G401.6 (cell line): ENCODE data around the gene MAP2K4.

ENCODE experiments used
- FAIRE-seq: peaks from 2 replicates; lab custom pipeline; 2012; peaks lifted over from hg19 to GRCh38; lab: Jason Lieb, UNC

The MAP2K4 gene

DNA sequence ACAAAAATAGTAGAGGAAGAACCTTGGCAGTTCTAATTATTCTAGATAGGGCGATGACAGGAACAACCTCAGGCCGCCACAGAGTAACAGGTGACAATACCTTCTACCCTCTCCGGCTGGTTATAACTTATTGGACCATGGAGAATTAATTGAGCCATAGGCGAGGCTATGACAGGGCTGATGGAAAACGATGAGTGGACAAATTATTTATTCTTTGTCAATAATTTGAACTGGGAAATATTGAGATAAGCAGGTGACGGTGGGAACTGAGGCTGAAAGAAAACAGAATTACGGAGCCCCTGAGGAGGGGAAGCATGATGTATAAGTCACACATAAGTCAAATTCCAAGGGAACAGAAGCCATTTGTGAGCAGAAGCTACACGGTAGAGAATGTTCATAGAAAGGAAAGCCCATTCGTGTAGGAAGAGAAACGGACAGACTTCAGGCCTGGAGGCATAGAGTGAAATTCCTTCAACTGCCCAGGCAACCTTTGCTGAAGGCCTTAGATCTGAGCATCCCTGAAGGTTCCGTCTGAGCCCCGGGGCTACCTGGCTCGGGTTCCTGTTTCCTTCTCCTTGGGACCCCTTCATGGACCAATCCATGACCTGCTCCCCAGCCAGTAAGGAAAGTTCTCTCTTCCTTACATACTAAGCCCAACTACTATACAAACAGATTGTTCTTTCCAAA is 158.1 kb downstream of the MAP2K4 start:
- no peak for FAIRE-seq

DNA sequence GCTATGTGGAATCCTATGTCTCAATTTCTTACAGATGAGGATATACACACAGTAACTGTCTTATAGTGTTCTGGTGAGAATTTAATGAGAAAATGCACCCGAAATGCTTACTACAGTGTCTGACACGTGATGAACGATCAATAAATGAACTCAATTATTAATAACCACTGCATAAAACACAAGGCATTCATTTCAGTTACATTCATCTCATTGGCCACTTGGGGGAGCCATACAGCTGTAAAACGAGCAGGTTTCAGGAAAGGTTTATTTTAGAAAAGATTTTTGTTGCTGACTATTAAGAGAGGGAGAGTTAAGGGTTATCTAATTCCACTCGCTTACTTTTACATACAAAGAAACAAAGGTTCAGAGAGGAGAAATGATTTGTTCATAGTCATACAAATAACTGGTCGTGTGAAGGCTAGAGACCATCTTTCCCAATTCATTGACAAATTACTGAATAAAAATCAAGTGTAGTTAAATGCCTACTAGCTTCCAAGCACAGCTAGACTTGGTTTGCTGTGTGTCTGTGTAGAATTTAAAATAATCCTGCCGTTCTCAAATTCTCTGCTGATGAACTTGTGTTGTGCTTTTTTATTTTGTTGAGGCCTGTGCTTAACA is 160.1 kb downstream of the MAP2K4 start:
- peak; percentile 82 for FAIRE-seq

DNA sequence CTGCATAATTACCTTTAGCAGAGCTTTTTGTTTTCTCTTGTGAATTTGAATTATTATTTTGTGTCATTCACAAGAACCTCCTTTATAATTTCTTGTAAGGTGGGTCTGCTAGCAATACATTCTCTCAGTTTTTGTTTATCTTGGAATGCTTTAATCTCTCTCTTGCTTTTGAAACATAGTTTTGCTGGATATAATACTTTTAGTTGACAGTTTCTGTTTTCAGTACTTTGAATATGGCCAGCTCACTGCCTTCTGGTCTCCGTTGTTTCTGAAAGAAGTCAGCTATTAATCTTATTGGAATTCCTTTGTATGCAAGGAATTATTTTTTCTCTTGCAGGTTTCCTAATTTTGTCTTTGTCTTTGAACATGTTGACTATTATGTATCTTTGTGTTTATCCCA is 167.0 kb downstream of the MAP2K4 start:
- no peak for FAIRE-seq

DNA sequence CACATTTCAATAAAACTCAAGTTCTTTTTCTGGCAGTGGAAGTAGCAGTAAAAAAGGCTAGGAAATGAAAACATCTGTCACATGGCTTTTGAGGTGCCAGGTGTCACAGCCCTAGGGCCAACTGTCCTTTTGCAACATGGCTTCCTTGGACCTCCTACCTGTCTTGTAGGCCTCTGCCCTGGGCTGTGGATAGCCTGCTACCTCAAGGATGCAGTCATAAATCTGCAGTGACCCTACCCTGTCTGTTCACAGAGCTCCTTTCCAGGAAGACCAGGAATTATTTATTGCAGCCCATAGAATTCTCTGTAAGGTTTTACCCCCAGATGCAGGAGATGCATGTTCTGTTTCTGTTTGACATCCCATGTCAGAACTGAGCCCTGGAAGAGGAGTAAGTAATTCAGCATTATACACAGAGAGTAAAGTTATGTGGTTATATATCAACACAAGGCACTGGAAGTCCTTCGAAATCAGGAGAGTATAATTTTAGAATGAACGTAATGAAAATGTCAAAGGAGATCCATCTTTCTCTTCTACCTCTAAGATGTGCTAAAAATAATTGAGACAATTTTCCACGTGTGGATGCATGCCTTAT is 172.6 kb downstream of the MAP2K4 start:
- FAIRE-seq, result no peak
